Measurements from ENCODE around the gene KRT8.
A peak's percentile ranks its signal among the peaks of the same experiment; 100 is the strongest.

KRT8 gene

DNA sequence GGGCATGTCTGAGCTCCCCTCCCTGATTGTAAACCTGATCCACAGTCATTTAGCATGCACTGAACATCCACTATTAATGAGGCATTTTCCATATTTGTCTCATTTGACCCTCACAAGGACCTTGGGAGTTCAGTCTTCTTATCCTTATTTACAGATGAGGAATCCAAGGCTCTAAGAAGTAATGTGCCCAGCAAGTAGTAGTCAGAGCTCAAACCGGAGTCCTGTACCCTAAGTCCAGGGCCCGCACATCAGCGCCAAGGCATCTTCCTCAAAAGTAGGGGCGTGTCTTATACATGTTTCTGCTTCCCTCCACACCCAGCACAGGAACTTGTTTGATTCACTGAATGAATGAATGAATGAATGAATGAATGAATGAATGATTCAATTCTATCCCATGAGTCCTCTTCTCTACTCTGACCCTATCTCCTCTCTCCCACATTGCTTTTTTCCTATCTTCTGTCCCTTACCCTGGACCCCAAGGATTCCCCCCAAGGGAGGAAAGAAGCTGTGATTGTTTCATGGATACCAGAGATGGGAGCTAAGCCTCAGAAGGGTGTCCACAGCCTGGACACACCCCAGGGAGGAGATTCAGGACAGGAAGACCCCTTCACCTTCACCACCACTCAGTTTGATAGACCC is 21.8 kb upstream of the KRT8 start:
- Histone ChIP-seq H3K4me2 (ENCODE audit: low read length) (no peak overlapping the region), H3K4me3 (ENCODE audit: low read depth, low read length) (no peak overlapping the region), H3K79me2 (no peaks in the 10 kb centered on the region), H3K4me1 (peaks cover 8% of the 10 kb centered on the region), H3K27ac (peak overlapping the region; percentile 15), H3K9ac (no peak overlapping the region), H3K9me3 (ENCODE audit: control insufficient read depth, low read length) (no peaks in the 10 kb centered on the region), H3K27me3 (ENCODE audit: control insufficient read depth, insufficient read depth, low read length) (no peaks in the 10 kb centered on the region), H3K36me3 (ENCODE audit: control insufficient read depth, insufficient read depth, low read length) (no peaks in the 10 kb centered on the region), H2AFZ (peak overlapping the region; percentile 57)
- TF ChIP-seq, protein P1, sequence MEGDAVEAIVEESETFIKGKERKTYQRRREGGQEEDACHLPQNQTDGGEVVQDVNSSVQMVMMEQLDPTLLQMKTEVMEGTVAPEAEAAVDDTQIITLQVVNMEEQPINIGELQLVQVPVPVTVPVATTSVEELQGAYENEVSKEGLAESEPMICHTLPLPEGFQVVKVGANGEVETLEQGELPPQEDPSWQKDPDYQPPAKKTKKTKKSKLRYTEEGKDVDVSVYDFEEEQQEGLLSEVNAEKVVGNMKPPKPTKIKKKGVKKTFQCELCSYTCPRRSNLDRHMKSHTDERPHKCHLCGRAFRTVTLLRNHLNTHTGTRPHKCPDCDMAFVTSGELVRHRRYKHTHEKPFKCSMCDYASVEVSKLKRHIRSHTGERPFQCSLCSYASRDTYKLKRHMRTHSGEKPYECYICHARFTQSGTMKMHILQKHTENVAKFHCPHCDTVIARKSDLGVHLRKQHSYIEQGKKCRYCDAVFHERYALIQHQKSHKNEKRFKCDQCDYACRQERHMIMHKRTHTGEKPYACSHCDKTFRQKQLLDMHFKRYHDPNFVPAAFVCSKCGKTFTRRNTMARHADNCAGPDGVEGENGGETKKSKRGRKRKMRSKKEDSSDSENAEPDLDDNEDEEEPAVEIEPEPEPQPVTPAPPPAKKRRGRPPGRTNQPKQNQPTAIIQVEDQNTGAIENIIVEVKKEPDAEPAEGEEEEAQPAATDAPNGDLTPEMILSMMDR (IDR thresholded peaks at IDR 0.05): no peak

DNA sequence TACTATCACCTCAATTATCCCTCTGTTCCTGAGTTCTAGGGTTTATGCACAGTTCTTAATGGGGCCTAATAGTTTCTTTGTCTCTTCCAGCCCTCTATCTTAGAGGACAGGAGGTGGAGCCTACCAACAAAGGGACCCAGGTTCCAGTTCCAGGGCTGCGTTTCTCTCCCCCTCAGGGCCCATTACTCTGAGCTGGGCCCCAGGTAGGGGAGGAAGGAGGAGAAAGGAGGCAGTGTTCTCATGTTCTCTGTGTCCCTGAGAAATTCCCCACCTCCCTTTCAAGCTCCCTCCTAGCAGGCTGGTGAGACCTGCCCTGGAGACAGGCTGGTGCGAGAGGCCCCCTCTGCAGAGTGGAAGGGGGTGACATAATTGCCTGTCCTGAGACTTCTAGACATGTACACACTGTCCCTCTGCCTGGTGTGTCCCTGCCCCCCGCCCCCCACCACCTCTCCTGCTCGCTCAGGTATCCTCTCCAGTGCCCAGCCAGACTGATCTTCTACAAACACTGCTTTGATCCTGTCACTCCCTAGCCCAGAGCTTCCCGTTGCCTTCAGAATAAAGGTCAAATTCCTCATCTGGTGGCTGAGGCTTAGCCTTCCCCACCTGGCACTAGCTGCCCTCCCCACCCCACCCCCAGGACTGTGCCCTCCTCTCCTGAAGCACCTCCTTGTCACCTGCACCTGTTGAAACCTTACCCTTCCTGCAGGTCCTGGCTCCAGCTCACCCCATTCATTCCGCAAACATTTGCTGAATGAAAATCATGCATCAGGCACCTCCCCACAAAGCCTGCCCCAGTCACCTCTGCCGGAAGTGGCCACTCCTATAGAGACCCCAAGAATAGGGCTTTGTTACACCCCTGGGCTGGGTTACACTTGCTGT is 21.1 kb upstream of the KRT8 start:
- Histone ChIP-seq H3K4me1 (peaks cover 8% of the 10 kb centered on the region), H3K27me3 (ENCODE audit: control insufficient read depth, insufficient read depth, low read length) (no peaks in the 10 kb centered on the region), H3K4me3 (ENCODE audit: low read depth, low read length) (no peak overlapping the region), H3K79me2 (no peaks in the 10 kb centered on the region), H3K36me3 (ENCODE audit: control insufficient read depth, insufficient read depth, low read length) (no peaks in the 10 kb centered on the region), H2AFZ (no peak overlapping the region), H3K9ac (no peak overlapping the region), H3K9me3 (ENCODE audit: control insufficient read depth, low read length) (no peaks in the 10 kb centered on the region), H3K27ac (no peak overlapping the region), H3K4me2 (ENCODE audit: low read length) (no peak overlapping the region)
- TF ChIP-seq, protein P1 (IDR thresholded peaks at IDR 0.05): no peak

DNA sequence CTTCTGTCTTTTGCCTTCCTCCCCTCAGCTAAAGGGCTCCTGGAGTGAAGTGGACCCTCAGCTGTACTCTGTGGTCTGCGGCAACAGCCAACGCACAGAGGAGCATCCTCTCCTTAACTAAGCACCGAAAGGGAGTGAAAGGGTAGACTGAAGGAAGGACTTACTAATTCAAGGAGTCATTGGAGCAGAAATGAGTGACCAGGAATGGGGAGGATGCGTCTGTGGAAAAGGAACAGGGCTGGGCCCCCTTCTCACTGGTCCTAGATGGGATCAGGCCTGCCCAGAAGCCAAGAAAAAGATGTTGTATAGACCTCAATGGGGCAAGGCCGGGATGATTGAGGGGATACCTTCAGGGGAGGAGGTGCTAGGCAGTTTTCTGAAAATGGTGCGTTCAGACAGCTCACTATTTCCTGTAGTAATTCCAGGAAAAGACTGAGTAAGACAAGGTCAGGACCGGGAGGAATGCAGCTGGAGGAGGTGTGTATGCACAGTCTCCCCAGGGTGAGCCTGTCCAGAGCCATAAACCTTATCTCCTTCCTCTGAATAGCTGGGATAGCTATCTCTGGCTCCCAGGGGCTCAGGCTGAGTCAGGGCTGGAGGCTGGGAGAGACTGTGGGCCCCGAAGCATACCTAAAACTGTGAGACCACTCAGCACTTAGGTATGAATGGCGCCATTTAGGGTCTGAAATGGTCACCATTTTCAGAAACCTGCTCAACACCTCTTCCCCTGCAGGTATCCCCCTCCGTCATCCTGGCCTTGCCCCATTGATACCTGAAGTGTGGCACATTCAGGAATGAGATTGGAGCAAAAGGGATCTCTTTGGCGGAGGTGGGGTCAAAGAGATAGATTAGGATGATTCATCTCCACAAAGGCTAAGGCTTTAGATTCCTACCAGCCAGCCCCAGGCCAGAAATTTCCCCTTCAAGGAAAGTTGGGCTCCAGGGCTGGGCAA is 20.2 kb upstream of the KRT8 start:
- Histone ChIP-seq H3K27me3 (ENCODE audit: control insufficient read depth, insufficient read depth, low read length) (no peaks in the 10 kb centered on the region), H3K4me2 (ENCODE audit: low read length) (no peak overlapping the region), H3K36me3 (ENCODE audit: control insufficient read depth, insufficient read depth, low read length) (no peaks in the 10 kb centered on the region), H3K9ac (no peak overlapping the region), H3K4me3 (ENCODE audit: low read depth, low read length) (no peak overlapping the region), H3K79me2 (no peaks in the 10 kb centered on the region), H2AFZ (no peak overlapping the region), H3K4me1 (peaks cover 8% of the 10 kb centered on the region), H3K27ac (no peak overlapping the region), H3K9me3 (ENCODE audit: control insufficient read depth, low read length) (no peaks in the 10 kb centered on the region)
- TF ChIP-seq, protein P1 (IDR thresholded peaks at IDR 0.05): no peak

DNA sequence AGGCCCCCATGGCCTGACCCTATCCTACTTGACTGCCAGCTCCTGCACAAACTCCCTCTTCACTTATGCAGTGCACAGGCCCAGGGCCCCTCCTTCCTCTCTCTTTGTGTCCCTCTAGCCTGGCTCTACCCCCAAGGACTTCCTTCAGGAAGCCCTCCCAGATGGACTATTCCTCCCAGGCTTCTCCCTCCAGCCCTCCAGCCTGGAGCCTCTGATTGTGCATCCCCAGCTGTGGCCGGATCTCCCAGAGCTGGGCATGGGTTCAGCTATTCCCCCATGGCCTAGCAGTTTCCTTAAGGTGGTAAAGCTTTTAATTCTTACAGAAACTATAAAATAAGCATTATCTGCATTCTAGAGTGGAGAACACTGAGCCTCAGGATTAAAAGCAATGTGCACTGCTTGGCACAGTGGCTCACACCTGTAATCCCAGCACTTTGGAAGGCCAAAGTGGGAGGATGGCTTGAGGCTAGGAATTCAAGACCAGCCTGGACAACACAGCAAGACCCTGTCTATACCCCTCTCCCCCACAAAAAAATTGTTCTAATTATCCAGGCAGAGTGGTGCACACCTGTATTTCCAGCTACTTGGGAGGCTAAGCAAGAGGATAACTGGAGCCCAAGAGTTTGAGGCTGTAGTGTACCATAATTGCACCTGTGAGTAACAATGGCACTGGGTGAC is 16.8 kb upstream of the KRT8 start:
- no peaks in the 10 kb centered on the region for H3K27me3 ChIP-seq (ENCODE audit: control insufficient read depth, insufficient read depth, low read length)
- H3K79me2 ChIP-seq: no peaks in the 10 kb centered on the region
- no peak overlapping the region for H2AFZ ChIP-seq
- no peak overlapping the region for H3K9ac ChIP-seq
- TF ChIP-seq, protein P1 (IDR thresholded peaks at IDR 0.05): no peak
- no peak overlapping the region for H3K4me3 ChIP-seq (ENCODE audit: low read depth, low read length)
- no peaks in the 10 kb centered on the region for H3K36me3 ChIP-seq (ENCODE audit: control insufficient read depth, insufficient read depth, low read length)
- no peak overlapping the region for H3K4me2 ChIP-seq (ENCODE audit: low read length)
- H3K27ac ChIP-seq: no peak overlapping the region
- no peaks in the 10 kb centered on the region for H3K4me1 ChIP-seq
- H3K9me3 ChIP-seq (ENCODE audit: control insufficient read depth, low read length): no peaks in the 10 kb centered on the region

Data from parathyroid adenoma (tissue), 2 donors.